ENCODE data around the gene LRIG1.

Gene LRIG1

DNA sequence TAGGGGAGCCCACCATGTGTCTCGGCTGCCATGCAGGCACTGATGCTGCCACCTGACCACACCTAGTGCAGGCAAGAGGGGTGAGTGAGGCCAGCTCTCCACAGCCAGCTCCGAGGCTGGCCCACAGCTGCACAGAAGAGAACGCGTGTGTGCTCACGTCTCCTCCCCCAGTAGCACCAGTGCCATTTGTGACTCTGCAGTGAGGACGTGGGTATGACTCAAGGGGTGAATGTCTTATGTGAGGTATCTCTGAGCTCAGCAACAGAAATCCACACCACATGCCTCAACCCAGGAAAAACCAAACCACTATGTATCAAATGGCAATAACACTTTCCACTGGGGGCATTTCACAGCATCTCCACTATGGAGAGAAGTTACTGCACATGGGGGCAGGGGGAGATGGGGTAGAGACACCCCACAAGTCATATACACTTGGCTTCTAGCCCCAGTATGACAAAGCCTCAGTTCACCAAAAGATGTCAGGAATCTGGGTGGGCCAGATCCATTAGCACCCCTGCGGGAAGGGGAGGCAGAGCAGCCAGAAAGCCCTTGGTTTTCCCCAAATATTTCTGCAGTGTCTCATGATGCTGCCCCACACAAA, 87.6 kb downstream of the LRIG1 start:
- DNase-seq (ENCODE audit: extremely low read depth, insufficient read length): no peak
- Histone ChIP-seq H3K27me3 (replicated peaks; ENCODE audit: control insufficient read depth, insufficient read depth, low read length) (no peaks in the 10 kb centered on the region), H3K36me3 (ENCODE audit: control insufficient read depth, insufficient read depth, low read length) (peaks cover 14% of the 10 kb centered on the region), H3K4me3 (replicated peaks; ENCODE audit: low read depth, low read length) (no peak overlapping the region)
- TF ChIP-seq, protein P1, sequence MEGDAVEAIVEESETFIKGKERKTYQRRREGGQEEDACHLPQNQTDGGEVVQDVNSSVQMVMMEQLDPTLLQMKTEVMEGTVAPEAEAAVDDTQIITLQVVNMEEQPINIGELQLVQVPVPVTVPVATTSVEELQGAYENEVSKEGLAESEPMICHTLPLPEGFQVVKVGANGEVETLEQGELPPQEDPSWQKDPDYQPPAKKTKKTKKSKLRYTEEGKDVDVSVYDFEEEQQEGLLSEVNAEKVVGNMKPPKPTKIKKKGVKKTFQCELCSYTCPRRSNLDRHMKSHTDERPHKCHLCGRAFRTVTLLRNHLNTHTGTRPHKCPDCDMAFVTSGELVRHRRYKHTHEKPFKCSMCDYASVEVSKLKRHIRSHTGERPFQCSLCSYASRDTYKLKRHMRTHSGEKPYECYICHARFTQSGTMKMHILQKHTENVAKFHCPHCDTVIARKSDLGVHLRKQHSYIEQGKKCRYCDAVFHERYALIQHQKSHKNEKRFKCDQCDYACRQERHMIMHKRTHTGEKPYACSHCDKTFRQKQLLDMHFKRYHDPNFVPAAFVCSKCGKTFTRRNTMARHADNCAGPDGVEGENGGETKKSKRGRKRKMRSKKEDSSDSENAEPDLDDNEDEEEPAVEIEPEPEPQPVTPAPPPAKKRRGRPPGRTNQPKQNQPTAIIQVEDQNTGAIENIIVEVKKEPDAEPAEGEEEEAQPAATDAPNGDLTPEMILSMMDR (IDR thresholded peaks at IDR 0.05; ENCODE audit: insufficient read depth, low read length, poor library complexity, severe bottlenecking): no peak

DNA sequence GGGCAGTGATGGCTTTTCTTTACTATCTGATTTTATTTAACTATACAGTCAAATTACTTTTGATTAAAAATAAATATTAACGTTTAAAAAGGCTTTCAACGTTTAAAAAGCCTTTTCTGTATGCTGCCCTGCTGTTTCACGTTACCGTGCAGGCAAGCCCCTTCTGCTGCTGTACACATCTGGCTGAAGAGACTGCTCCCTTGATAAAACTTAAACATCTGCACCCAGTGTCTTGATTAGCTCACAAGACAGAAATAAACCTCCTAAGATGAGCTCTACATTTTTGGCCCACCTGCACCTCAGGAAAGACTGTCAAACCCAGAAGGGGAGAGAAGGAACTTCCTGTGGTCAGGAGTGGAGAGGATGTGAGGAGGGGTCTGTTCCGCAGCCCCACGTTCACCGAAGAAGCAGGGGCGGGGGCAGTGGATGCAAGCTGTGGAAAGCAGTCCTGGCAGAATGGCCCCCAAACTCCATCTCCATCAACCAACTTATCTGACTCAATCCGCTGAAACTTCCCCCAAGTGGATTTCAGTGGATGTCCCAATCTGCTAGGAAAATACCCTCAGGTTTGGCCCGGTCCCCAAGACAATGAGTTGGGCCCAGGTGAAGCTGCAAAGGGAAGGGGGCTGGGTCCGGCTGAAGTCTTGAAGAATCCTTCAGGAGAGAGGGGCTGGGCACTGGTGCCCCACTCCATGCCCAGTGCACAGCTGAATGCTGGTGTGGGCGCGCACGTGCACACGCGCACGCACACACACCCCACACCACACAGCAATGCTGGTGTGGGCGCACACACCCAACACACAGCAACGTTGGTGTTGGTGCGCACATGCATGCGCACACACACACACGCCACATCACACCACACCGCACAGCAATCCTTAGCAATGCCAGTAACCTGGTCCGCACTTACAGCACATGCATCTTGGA, 88.6 kb downstream of the LRIG1 start:
- Histone ChIP-seq H3K36me3 (ENCODE audit: control insufficient read depth, insufficient read depth, low read length) (peaks cover 14% of the 10 kb centered on the region), H3K27me3 (replicated peaks; ENCODE audit: control insufficient read depth, insufficient read depth, low read length) (no peaks in the 10 kb centered on the region), H3K4me3 (replicated peaks; ENCODE audit: low read depth, low read length) (no peak overlapping the region)
- TF ChIP-seq, protein P1 (IDR thresholded peaks at IDR 0.05; ENCODE audit: insufficient read depth, low read length, poor library complexity, severe bottlenecking): no peak
- DNase-seq (ENCODE audit: extremely low read depth, insufficient read length): no peak

DNA sequence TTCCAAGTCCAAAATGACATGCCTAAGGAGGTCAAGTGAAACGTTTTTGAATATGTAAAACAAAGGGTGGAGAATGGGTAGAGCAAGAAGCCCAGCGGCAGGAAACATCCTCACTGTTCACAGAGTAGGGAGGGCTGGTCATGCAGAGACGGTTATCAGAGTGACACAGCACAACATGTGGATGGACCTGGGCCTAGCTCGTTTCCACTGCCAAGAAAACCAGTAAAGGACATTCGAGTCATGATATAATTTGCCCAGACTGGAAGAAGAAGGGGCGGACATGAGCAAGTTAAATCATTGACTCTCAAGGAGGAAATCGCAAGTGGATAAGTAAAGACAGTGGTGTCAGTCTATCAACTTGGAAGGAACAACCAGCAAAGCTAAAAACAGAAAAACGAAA, 89.3 kb downstream of the LRIG1 start:
- Histone ChIP-seq H3K27me3 (replicated peaks; ENCODE audit: control insufficient read depth, insufficient read depth, low read length) (no peaks in the 10 kb centered on the region), H3K36me3 (ENCODE audit: control insufficient read depth, insufficient read depth, low read length) (peaks cover 17% of the 10 kb centered on the region), H3K4me3 (replicated peaks; ENCODE audit: low read depth, low read length) (no peak overlapping the region)
- TF ChIP-seq, protein P1 (IDR thresholded peaks at IDR 0.05; ENCODE audit: insufficient read depth, low read length, poor library complexity, severe bottlenecking): no peak
- no peak for DNase-seq (ENCODE audit: extremely low read depth, insufficient read length)

DNA sequence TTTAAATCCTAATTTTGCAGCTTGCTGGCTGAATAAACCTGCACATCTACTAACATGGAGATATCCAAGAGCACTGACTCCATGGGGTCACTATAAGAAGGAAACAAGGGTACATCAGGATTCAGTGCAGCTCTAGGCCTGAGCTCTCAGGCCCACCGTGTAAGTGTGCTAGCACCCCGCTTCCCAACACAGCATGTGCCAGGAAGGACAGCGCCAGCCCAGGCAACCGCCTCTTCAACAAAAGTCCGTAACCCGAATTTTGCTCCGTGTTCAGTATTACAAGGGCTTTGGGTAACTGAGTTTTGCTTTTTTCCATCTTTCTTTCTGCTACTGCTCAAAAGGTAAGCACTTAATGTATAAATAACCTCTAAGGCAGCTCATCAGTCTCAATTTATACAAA, 89.8 kb downstream of the LRIG1 start:
- Histone ChIP-seq H3K27me3 (replicated peaks; ENCODE audit: control insufficient read depth, insufficient read depth, low read length) (no peaks in the 10 kb centered on the region), H3K36me3 (ENCODE audit: control insufficient read depth, insufficient read depth, low read length) (peaks cover 20% of the 10 kb centered on the region), H3K4me3 (replicated peaks; ENCODE audit: low read depth, low read length) (no peak overlapping the region)
- no peak for DNase-seq (ENCODE audit: extremely low read depth, insufficient read length)
- TF ChIP-seq, protein P1 (IDR thresholded peaks at IDR 0.05; ENCODE audit: insufficient read depth, low read length, poor library complexity, severe bottlenecking): no peak

DNA sequence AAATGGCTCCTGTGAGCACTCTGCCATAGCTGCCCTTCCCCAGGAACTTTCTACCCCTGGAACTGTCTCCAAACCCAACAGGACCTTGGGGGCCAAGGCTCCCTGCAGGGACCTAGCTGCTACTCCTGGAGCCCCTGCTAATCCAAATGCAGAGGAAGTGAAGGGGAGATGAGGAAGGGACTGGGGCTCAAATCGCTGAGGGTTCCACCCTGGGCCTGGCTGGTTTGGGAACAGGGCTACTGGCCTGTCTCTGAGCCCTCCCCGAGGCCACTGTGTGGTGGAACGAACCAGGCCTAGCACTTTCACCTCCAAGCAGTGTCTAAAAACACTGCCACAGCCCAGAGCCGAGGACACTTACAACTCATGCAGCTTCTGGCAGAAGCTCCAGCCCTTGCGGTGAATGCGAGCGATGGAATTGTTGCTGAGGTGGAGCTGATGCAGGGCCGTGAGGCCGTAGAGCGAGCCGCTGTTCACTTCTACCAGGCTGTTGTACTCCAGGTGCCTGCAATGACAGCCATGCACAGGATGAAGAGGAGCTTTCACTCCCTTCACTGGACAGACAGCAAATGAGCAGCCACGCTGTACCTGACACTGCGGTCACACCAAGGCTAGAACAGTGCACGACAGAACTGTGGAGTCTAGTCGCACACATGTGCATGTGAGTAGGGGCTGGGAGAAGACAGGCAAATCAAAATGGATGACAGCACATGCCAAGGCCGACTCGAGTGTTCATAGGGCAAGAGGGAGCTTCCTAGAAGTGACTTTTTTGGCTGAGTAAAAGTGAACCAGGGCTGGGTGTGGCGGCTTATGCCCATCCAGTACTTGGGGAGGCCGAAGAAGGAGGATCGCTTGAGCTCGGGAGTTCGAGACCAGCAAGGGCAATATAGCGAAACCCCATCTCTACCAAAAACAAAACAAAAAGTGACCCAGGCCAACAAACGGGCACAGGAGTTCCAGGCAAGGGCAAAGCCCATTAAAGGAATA, 90.8 kb downstream of the LRIG1 start:
- no peak for DNase-seq (ENCODE audit: extremely low read depth, insufficient read length)
- Histone ChIP-seq H3K36me3 (ENCODE audit: control insufficient read depth, insufficient read depth, low read length) (peaks cover 25% of the 10 kb centered on the region), H3K4me3 (replicated peaks; ENCODE audit: low read depth, low read length) (no peak overlapping the region), H3K27me3 (replicated peaks; ENCODE audit: control insufficient read depth, insufficient read depth, low read length) (no peaks in the 10 kb centered on the region)
- TF ChIP-seq, protein P1 (IDR thresholded peaks at IDR 0.05; ENCODE audit: insufficient read depth, low read length, poor library complexity, severe bottlenecking): no peak

Data from GM06990 (cell line).